MCF 10A (cell line): ENCODE results near the gene TMEM40. TPM values are rescaled to one million over a fixed set of nuclear protein-coding genes. Genes with fewer than 3 reads are reported as not detected.

Source experiments
- BruUV-seq: library from RNA; stranded (reverse); fragments of 400-500 nt; replicated peaks from 2 replicates; lab custom pipeline; 2021; lab: Mats Ljungman, UMichigan
- CTCF ChIA-PET: fragments of 300-600 bp; sonication (Branson Sonifier 250); formaldehyde crosslinking; extraction: SDS; loops from one replicate; lab custom pipeline; 2021; ENCODE audit warnings: antibody characterized with exemption, inconsistent platforms; lab: Yijun Ruan, JAX
- POLR2A ChIA-PET: fragments of 300-600, 350-650 bp; sonication (Branson Sonifier 250); formaldehyde crosslinking; extraction: SDS; loops from one replicate; lab custom pipeline; 2020; ENCODE audit warnings: antibody characterized with exemption, inconsistent platforms; lab: Yijun Ruan, JAX
- DNase-seq: peaks from one replicate; pipeline ENCODE4 v3.0.0-alpha.2; 2018; ENCODE audit not compliant: unreplicated experiment
- H3K27ac Mint-ChIP-seq: one replicate; pipeline ENCODE4 v1.8.0; 2022; ENCODE audit warnings: mild to moderate bottlenecking, low read depth, mixed read lengths; ENCODE audit not compliant: unreplicated experiment
- H3K27me3 Mint-ChIP-seq: one replicate; pipeline ENCODE4 v1.8.0; 2022; ENCODE audit warnings: mixed read lengths; ENCODE audit not compliant: insufficient read depth, unreplicated experiment
- H3K36me3 Mint-ChIP-seq: one replicate; pipeline ENCODE4 v1.8.0; 2022; ENCODE audit warnings: mild to moderate bottlenecking, moderate library complexity, mixed read lengths; ENCODE audit not compliant: insufficient read depth, unreplicated experiment
- H3K4me1 Mint-ChIP-seq: one replicate; pipeline ENCODE4 v1.8.0; 2022; ENCODE audit warnings: mixed read lengths; ENCODE audit not compliant: insufficient read depth, unreplicated experiment
- H3K4me3 Mint-ChIP-seq: one replicate; pipeline ENCODE4 v1.8.0; 2022; ENCODE audit warnings: mild to moderate bottlenecking, moderate library complexity, mixed read lengths; ENCODE audit not compliant: unreplicated experiment
- H3K9me3 Mint-ChIP-seq: one replicate; pipeline ENCODE4 v1.8.0; 2022; ENCODE audit warnings: mixed read lengths; ENCODE audit not compliant: unreplicated experiment
- intact Hi-C: fragments of 100-400 bp; cut with micrococcal nuclease; formaldehyde crosslinking; loops from 2 replicates; pipeline ENCODE4 v1.14.1; 2022
- total RNA-seq: library from RNA; stranded (reverse); gene quantifications from 2 replicates; pipeline ENCODE4 v1.2.3, GENCODE V29; 2022
- TF ChIP-seq, protein P1 (sequence below): fragments of 200-600 bp; IDR thresholded peaks from one replicate; pipeline ENCODE4 v1.8.0; 2022; ENCODE audit warnings: antibody characterized with exemption, mild to moderate bottlenecking; ENCODE audit not compliant: unreplicated experiment

The TMEM40 gene
- total RNA-seq, 1 experiment from 2014 or later: 58.4 TPM

DNA sequence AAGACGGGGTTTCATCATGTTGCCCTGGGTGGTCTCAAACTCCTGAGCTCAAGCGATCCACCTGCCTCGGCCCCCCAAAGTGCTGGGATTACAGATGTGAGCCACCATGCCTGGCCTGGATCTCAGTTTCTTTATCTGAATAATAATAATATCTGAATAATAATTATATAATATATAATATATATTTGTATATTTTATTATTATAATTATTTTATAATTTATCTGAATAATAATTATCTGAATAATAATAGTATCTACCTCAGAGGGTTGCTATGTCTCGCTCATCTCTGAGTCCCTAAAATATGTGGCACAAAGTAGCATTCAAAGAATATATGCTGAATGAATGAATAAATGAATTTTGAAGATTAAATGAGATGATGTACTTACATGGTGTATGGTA, 44.8 kb downstream of the TMEM40 start:
- H3K27ac Mint-ChIP-seq: no peak overlapping the region
- POLR2A ChIA-PET: interaction anchor here (0.7 kb wide), 1 partner anchor 109 kb away, joined by 3 read pairs; no protein-coding TSS in a partner anchor
- peaks cover 6% of the 10 kb centered on the region for H3K4me1 Mint-ChIP-seq
- H3K4me3 Mint-ChIP-seq: no peak overlapping the region
- no peaks in the 10 kb centered on the region for H3K9me3 Mint-ChIP-seq
- H3K27me3 Mint-ChIP-seq: no peaks in the 10 kb centered on the region
- BruUV-seq: no TSS peak
- TF ChIP-seq, protein P1, sequence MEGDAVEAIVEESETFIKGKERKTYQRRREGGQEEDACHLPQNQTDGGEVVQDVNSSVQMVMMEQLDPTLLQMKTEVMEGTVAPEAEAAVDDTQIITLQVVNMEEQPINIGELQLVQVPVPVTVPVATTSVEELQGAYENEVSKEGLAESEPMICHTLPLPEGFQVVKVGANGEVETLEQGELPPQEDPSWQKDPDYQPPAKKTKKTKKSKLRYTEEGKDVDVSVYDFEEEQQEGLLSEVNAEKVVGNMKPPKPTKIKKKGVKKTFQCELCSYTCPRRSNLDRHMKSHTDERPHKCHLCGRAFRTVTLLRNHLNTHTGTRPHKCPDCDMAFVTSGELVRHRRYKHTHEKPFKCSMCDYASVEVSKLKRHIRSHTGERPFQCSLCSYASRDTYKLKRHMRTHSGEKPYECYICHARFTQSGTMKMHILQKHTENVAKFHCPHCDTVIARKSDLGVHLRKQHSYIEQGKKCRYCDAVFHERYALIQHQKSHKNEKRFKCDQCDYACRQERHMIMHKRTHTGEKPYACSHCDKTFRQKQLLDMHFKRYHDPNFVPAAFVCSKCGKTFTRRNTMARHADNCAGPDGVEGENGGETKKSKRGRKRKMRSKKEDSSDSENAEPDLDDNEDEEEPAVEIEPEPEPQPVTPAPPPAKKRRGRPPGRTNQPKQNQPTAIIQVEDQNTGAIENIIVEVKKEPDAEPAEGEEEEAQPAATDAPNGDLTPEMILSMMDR: no peak
- no peaks in the 10 kb centered on the region for H3K36me3 Mint-ChIP-seq
- CTCF ChIA-PET: interaction anchor here (0.5 to 1.2 kb wide), 3 partner anchors 8 to 152 kb away, joined by 3 to 4 read pairs (median 4); no protein-coding TSS in a partner anchor
- intact Hi-C loops: no loop called here
- no peak for DNase-seq

DNA sequence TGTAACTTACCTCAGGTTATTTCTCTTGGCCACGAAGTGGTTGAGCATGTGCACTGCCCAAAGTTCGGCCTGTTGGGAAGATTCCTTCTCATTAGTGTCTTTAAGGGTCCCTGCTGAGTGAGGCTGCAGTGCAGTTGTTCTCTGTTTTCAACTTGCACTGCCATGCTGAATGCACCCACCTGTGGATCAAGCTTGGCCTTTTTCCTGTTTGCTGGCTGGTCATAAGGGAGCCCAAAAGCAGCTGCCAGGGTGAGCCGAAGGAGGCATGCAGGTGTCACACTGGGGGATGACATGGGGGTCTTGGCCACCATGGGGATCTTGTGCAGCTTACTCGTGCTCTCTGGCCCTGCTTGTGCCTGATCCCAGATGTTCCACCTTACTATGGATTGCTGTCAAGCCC, 49.0 kb downstream of the TMEM40 start:
- DNase-seq: no peak
- no TSS peak for BruUV-seq
- Mint-ChIP-seq H3K27ac (no peak overlapping the region), H3K4me3 (no peak overlapping the region), H3K4me1 (peaks cover 31% of the 10 kb centered on the region), H3K9me3 (no peaks in the 10 kb centered on the region), H3K36me3 (peaks cover 5% of the 10 kb centered on the region), H3K27me3 (no peaks in the 10 kb centered on the region)
- intact Hi-C loops: no loop called here
- CTCF ChIA-PET: interaction anchor here (0.5 to 8.3 kb wide), 8 partner anchors 10 to 181 kb away, joined by 3 to 61 read pairs (median 6); partner anchors contain the start of gene TMEM40
- POLR2A ChIA-PET: no interaction called here
- TF ChIP-seq, protein P1: no peak

DNA sequence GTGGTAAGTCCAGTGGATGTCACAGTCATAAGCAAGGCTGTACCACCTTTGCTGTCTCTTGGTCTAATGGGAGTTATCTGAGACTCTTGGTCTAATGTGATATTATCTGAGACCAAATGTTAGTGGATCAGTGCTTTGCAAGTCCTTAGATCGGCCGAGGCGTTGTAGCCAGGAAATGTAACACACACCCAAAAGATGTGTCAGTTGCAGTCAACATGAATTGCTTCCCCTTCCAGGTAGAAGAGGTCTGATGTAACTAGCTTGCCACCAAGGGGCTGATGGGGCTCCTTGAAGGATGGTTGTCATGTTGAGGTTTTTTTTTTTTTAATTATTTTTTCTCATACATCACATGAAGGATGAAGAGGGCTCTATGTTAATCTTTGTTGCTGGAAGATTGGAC, 49.7 kb downstream of the TMEM40 start:
- ChIA-PET POLR2A (interaction anchor here (0.6 to 2.7 kb wide), 11 partner anchors 14 to 226 kb away, joined by 3 to 35 read pairs (median 4); partner anchors contain the start of genes RAF1, RPL32 and TSEN2), CTCF (interaction anchor here (0.5 to 8.3 kb wide), 19 partner anchors 8 to 313 kb away, joined by 3 to 61 read pairs (median 3); partner anchors contain the start of gene TMEM40)
- intact Hi-C loops: loop anchor here (5.0 to 10.0 kb wide), 3 partner anchors 107 to 575 kb away; no protein-coding TSS in a partner anchor
- Mint-ChIP-seq H3K9me3 (no peaks in the 10 kb centered on the region), H3K4me3 (peak overlapping the region; percentile 11), H3K27me3 (no peaks in the 10 kb centered on the region), H3K4me1 (peaks cover 31% of the 10 kb centered on the region), H3K36me3 (peaks cover 5% of the 10 kb centered on the region), H3K27ac (peak overlapping the region; percentile 41)
- no peak for DNase-seq
- TF ChIP-seq, protein P1: no peak
- BruUV-seq: no TSS peak

DNA sequence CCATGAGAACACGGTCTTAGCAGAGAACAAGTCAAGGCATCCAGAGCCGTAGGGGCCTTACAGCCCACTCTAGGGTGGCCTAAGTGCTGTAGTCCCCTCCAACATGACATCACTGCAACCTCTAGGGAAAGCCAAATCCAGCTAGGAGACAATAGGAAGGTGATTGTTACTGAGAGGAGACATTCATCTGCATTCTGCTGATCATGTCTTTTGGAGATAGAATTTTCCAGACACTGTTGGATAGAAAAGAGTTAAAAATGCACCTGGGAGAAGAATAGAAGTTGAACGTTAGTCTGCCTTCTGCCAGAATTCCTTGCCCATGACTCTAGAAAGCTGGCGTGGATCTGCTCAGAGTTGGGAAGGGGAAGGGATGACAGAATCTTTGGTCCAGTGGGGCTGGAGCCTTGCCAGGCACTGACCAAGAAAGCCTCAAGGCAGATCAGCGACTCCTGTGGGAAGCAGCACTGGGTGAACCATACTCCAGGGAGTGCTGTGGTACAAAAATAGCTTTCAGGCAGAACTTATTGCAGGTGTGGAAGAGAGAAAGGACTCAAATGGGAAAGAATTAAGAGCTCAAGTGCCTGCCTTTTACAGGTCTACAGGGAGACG, 50.4 kb downstream of the TMEM40 start:
- Mint-ChIP-seq H3K27ac (peak overlapping the region; percentile 41), H3K9me3 (no peaks in the 10 kb centered on the region), H3K4me3 (peak overlapping the region; percentile 11), H3K27me3 (no peaks in the 10 kb centered on the region), H3K36me3 (peaks cover 5% of the 10 kb centered on the region), H3K4me1 (peaks cover 37% of the 10 kb centered on the region)
- CTCF ChIA-PET: interaction anchor here (0.5 to 8.3 kb wide), 19 partner anchors 8 to 201 kb away, joined by 3 to 61 read pairs (median 3); partner anchors contain the start of gene TMEM40
- BruUV-seq: no TSS peak
- TF ChIP-seq, protein P1: peak; percentile 25
- peak; percentile 88 for DNase-seq
- intact Hi-C loops: loop anchor here (5.0 to 10.0 kb wide), 3 partner anchors 106 to 574 kb away; no protein-coding TSS in a partner anchor
- POLR2A ChIA-PET: interaction anchor here (0.6 to 2.7 kb wide), 14 partner anchors 14 to 225 kb away, joined by 3 to 35 read pairs (median 4); partner anchors contain the start of genes RAF1, RPL32 and TSEN2
